HepG2 (cell line): ENCODE measurements around the gene FAM111A. TPM values are rescaled to one million over a fixed set of nuclear protein-coding genes. Genes with fewer than 3 reads are reported as not detected.
A peak's percentile ranks its signal among the peaks of the same experiment; 100 is the strongest.

ENCODE experiments used
- DMAP1 ChIP-seq: IDR thresholded peaks from 2 replicates; pipeline ENCODE4 v1.6.1; 2016
- EEA1 ChIP-seq: sonication (generic); formaldehyde crosslinking; IDR thresholded peaks from 2 replicates; pipeline ENCODE4 v1.5.1; 2020; ENCODE audit warnings: mild to moderate bottlenecking, missing genetic modification reagents, borderline replicate concordance
- KDM2A ChIP-seq: sonication (generic); formaldehyde crosslinking; IDR thresholded peaks from 2 replicates; pipeline ENCODE4 v1.4.0; 2020; ENCODE audit warnings: low read depth, missing genetic modification reagents, borderline replicate concordance
- MLLT10 ChIP-seq: sonication (generic); formaldehyde crosslinking; IDR thresholded peaks from 2 replicates; pipeline ENCODE4 v1.4.0; 2020; ENCODE audit warnings: missing genetic modification reagents
- MTF2 ChIP-seq: sonication (generic); formaldehyde crosslinking; IDR thresholded peaks from 2 replicates; pipeline ENCODE4 v1.5.0; 2020; ENCODE audit warnings: missing genetic modification reagents, borderline replicate concordance
- NFKB2 ChIP-seq: sonication (generic); formaldehyde crosslinking; IDR thresholded peaks from 2 replicates; pipeline ENCODE4 v1.4.0; 2020; ENCODE audit warnings: missing genetic modification reagents, borderline replicate concordance
- NR2F6 ChIP-seq, 2 experiments: IDR thresholded peaks; 2 replicates each; pipeline ENCODE4 v1.6.1; 2016; ENCODE audit warnings: antibody characterized with exemption in 1 of 2, mild to moderate bottlenecking in 1 of 2
- POLR2AphosphoS2 ChIP-seq: IDR thresholded peaks from 2 replicates; pipeline ENCODE4 v1.6.1; 2011; ENCODE audit warnings: low read depth, low read length, improper control_type of control experiment
- RFX1 ChIP-seq: fragments of 450-650 bp; IDR thresholded peaks from 2 replicates; pipeline ENCODE4 v1.6.1; 2017
- RFXAP ChIP-seq: sonication (generic); formaldehyde crosslinking; IDR thresholded peaks from 2 replicates; pipeline ENCODE4 v1.4.0; 2020; ENCODE audit warnings: missing genetic modification reagents, borderline replicate concordance
- TBL1XR1 ChIP-seq: fragments of 150-350 bp; IDR thresholded peaks from 2 replicates; pipeline ENCODE4 v1.6.1; 2014; ENCODE audit warnings: borderline replicate concordance, low read length; ENCODE audit not compliant: partially characterized antibody
- TFDP2 ChIP-seq: sonication (generic); formaldehyde crosslinking; IDR thresholded peaks from 2 replicates; pipeline ENCODE4 v1.4.0; 2020; ENCODE audit warnings: missing genetic modification reagents
- ZNF124 ChIP-seq: sonication (generic); formaldehyde crosslinking; IDR thresholded peaks from 2 replicates; pipeline ENCODE4 v1.4.0; 2020; ENCODE audit warnings: missing genetic modification reagents
- ZNF138 ChIP-seq: sonication (generic); formaldehyde crosslinking; IDR thresholded peaks from 2 replicates; pipeline ENCODE4 v1.5.0; 2020; ENCODE audit warnings: mild to moderate bottlenecking, low read depth, missing genetic modification reagents
- ZNF646 ChIP-seq: sonication (generic); formaldehyde crosslinking; IDR thresholded peaks from 2 replicates; pipeline ENCODE4 v1.9.0; 2021; ENCODE audit warnings: mild to moderate bottlenecking, missing genetic modification reagents
- ZNF788 ChIP-seq: sonication (generic); formaldehyde crosslinking; IDR thresholded peaks from 2 replicates; pipeline ENCODE4 v1.5.0; 2020; ENCODE audit warnings: mild to moderate bottlenecking, missing genetic modification reagents, borderline replicate concordance
- ZNF800 ChIP-seq: sonication (generic); formaldehyde crosslinking; IDR thresholded peaks from 2 replicates; pipeline ENCODE4 v1.4.0; 2020; ENCODE audit warnings: missing genetic modification reagents
- polyA plus RNA-seq, 8 experiments: library from polyadenylated mRNA; depleted of rRNA in 3 of 8; stranded (reverse) in 7 of 8; unstranded in 1 of 8; fragments of >200 nt; fragmentation: Illumina TruSeq in 4 of 8; extraction: Trizol in 4 of 8; gene quantifications; 2 replicates each; pipeline versions ENCODE4 v1.2.1 to v1.2.3, GENCODE V29; 2011 to 2016; ENCODE audit warnings: low read depth in 4 of 8, missing spikeins in 1 of 8, mixed read lengths in 1 of 8; ENCODE audit not compliant: insufficient read depth in 1 of 8
- total RNA-seq, 5 experiments: library from RNA; depleted of rRNA; stranded (reverse); fragments of >200 nt; fragmentation: Illumina TruSeq; extraction: Trizol; gene quantifications; 2 replicates each; pipeline ENCODE4 v1.2.3, GENCODE V29; 2016; ENCODE audit warnings: low read depth in 1 of 5
- TF ChIP-seq, protein P1 (sequence below): sonication (generic); formaldehyde crosslinking; IDR thresholded peaks from 2 replicates; pipeline ENCODE4 v1.8.0; 2022; ENCODE audit warnings: mild to moderate bottlenecking, missing genetic modification reagents, moderate library complexity

Gene FAM111A
- total and polyA plus RNA-seq, 2 of the 13 experiments (the other 11 are each of a cell fraction or from before 2014, with no cell fraction given) = 3.2 to 13.5 TPM

GRCh38 chr11:59106363-59107336 is 36.0 kb upstream of the FAM111A start, which contains the start of gene FAM111B (continued):
- TF ChIP-seq RFX1 = no peak
- no peak for TF ChIP-seq MTF2
- TF ChIP-seq POLR2AphosphoS2 = no peak
- peak; percentile 48; the same call in 1 of the 2 replicates for TF ChIP-seq DMAP1 (CRISPR knock-in tag)
- TF ChIP-seq EEA1 = no peak
- TF ChIP-seq, protein P1, sequence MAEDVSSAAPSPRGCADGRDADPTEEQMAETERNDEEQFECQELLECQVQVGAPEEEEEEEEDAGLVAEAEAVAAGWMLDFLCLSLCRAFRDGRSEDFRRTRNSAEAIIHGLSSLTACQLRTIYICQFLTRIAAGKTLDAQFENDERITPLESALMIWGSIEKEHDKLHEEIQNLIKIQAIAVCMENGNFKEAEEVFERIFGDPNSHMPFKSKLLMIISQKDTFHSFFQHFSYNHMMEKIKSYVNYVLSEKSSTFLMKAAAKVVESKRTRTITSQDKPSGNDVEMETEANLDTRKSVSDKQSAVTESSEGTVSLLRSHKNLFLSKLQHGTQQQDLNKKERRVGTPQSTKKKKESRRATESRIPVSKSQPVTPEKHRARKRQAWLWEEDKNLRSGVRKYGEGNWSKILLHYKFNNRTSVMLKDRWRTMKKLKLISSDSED (CRISPR knock-in tag) = no peak
- no peak for TF ChIP-seq ZNF124 (CRISPR knock-in tag)
- TF ChIP-seq TBL1XR1 = no peak
- 0 out of 2 replicates have a peak, but pooled peaks have one; percentile 44 for TF ChIP-seq NFKB2 (CRISPR knock-in tag)
- TF ChIP-seq ZNF800 (CRISPR knock-in tag) = peak; percentile 79; the same call in 1 of the 2 replicates
- TF ChIP-seq ZNF788 (CRISPR knock-in tag) = no peak
- TF ChIP-seq ZNF646 (CRISPR knock-in tag) = no peak
- no peak for TF ChIP-seq NR2F6 (IDR thresholded peaks at IDR 0.05)
- no peak for TF ChIP-seq NR2F6 (CRISPR knock-in tag; IDR thresholded peaks at IDR 0.05)
- TF ChIP-seq ZNF138 (CRISPR knock-in tag) = no peak
- TF ChIP-seq RFXAP (CRISPR knock-in tag) = no peak
- TF ChIP-seq TFDP2 (CRISPR knock-in tag) = peak; percentile 97
- 0 out of 2 replicates have a peak, but pooled peaks have one; percentile 16 for TF ChIP-seq KDM2A (CRISPR knock-in tag)
- no peak for TF ChIP-seq MLLT10 (CRISPR knock-in tag)
